Stimulated activated memory B cell treated with anti-CD40 and anti-IgM and Interleukin-4, amounts not matched to agents 10 μg/mL and 1 μg/mL and 100 μg/mL, for 72 hours (primary cell): ENCODE measurements around the gene DNAJB8.

Experiments used
- ATAC-seq: fragments of 150-1000 bp; cut with Tn5 transposase; 2 replicates; pipeline ENCODE4 v1.10.0; 2021
- H3K27ac Mint-ChIP-seq: one replicate; pipeline ENCODE4 v1.8.0; 2022; ENCODE audit warnings: mild to moderate bottlenecking, mixed read lengths
- H3K27me3 Mint-ChIP-seq: one replicate; pipeline ENCODE4 v1.8.0; 2022; ENCODE audit warnings: mixed read lengths
- H3K36me3 Mint-ChIP-seq: one replicate; pipeline ENCODE4 v1.8.0; 2022; ENCODE audit warnings: mixed read lengths
- H3K4me1 Mint-ChIP-seq: one replicate; pipeline ENCODE4 v1.8.0; 2022; ENCODE audit warnings: mixed read lengths
- H3K4me3 Mint-ChIP-seq: one replicate; pipeline ENCODE4 v1.8.0; 2022; ENCODE audit warnings: mild to moderate bottlenecking, moderate library complexity, mixed read lengths
- H3K9me3 Mint-ChIP-seq: one replicate; pipeline ENCODE4 v1.8.0; 2022; ENCODE audit warnings: mixed read lengths

The DNAJB8 gene

GRCh38 chr3:128413413-128414205, 53.1 kb downstream of the DNAJB8 start:
- no peak for ATAC-seq
- H3K27me3 Mint-ChIP-seq = no peaks in the 10 kb centered on the region

GRCh38 chr3:128413003-128413370, 53.7 kb downstream of the DNAJB8 start:
- H3K4me1 Mint-ChIP-seq = no peaks in the 10 kb centered on the region
- H3K4me3 Mint-ChIP-seq = no peak overlapping the region
- no peaks in the 10 kb centered on the region for H3K27me3 Mint-ChIP-seq
- peaks cover 8% of the 10 kb centered on the region for H3K36me3 Mint-ChIP-seq
- H3K9me3 Mint-ChIP-seq = no peaks in the 10 kb centered on the region
- H3K27ac Mint-ChIP-seq = no peak overlapping the region
- ATAC-seq = no peak

More at GRCh38 chr3:128413413-128414205, 53.1 kb downstream of the DNAJB8 start:
- H3K36me3 Mint-ChIP-seq = peaks cover 10% of the 10 kb centered on the region
- H3K4me3 Mint-ChIP-seq = no peak overlapping the region
- H3K9me3 Mint-ChIP-seq = peaks cover 5% of the 10 kb centered on the region
- no peak overlapping the region for H3K27ac Mint-ChIP-seq
- no peaks in the 10 kb centered on the region for H3K4me1 Mint-ChIP-seq
